ENCODE data around the gene RNF217. TPM values are rescaled to one million over a fixed set of nuclear protein-coding genes. Genes with fewer than 3 reads are reported as not detected.

The RNF217 gene
- total and polyA plus RNA-seq, 2 of the 8 experiments (the other 6 are each of a cell fraction or from before 2014, with no cell fraction given): 2.0 to 8.9 TPM

- no peak for DNase-seq (ENCODE audit: low read depth in 1 of 2, low spot score in 2 of 2)
- H3K4me2 ChIP-seq (ENCODE audit: insufficient read depth in 1 of 2, low read depth in 2 of 2, low read length in 2 of 2): no peak overlapping the region
- FAIRE-seq: no peak
- H2BK120ac ChIP-seq (replicated peaks; ENCODE audit: low read depth, low read length): no peak overlapping the region
- H4K8ac ChIP-seq (ENCODE audit: extremely low read depth, insufficient read depth, low read length): no peak overlapping the region
- H4K5ac ChIP-seq (ENCODE audit: insufficient read length, low read depth, low read length): no peak overlapping the region
- H3K4ac ChIP-seq (replicated peaks; ENCODE audit: insufficient read length, low read depth, low read length): no peak overlapping the region
- no peaks in the 10 kb centered on the region for H4K20me1 ChIP-seq (replicated peaks in 1 of 2; ENCODE audit: control insufficient read depth in 1 of 2, insufficient read depth in 2 of 2, low read length in 2 of 2)
- H2AFZ ChIP-seq (ENCODE audit: low read length): no peak overlapping the region
- no peaks in the 10 kb centered on the region for H3K23me2 ChIP-seq (ENCODE audit: low read depth, low read length)
- no peaks in the 10 kb centered on the region for H3K36me3 ChIP-seq (ENCODE audit: control insufficient read depth in 2 of 4, insufficient read depth in 4 of 4, low read length in 3 of 4)
- H2BK20ac ChIP-seq (ENCODE audit: low read length): no peak overlapping the region
- H3K18ac ChIP-seq (ENCODE audit: extremely low read depth, low read length): no peak overlapping the region
- H3K79me1 ChIP-seq (ENCODE audit: low read depth, low read length): no peaks in the 10 kb centered on the region
- no peaks in the 10 kb centered on the region for H3K9me3 ChIP-seq (ENCODE audit: insufficient read depth in 2 of 2, low read depth in 1 of 2, low read length in 1 of 2)
- TF ChIP-seq TCF12 (IDR thresholded peaks at IDR 0.05; ENCODE audit: low read depth, low read length): no peak
- no peak for TF ChIP-seq RAD21 (IDR thresholded peaks at IDR 0.05 in 1 of 2, conservative IDR thresholded peaks at IDR 0.05 in 1 of 2; ENCODE audit: low read depth in 2 of 2, low read length in 2 of 2)
- TF ChIP-seq YY1 (IDR thresholded peaks at IDR 0.05; ENCODE audit: low read depth, low read length): no peak
- TF ChIP-seq HDAC6 (IDR thresholded peaks at IDR 0.05; ENCODE audit: low read depth, low read length): no peak
- TF ChIP-seq KDM4A (IDR thresholded peaks at IDR 0.05; ENCODE audit: low read depth, low read length, severe bottlenecking): no peak
- TF ChIP-seq, protein P1, sequence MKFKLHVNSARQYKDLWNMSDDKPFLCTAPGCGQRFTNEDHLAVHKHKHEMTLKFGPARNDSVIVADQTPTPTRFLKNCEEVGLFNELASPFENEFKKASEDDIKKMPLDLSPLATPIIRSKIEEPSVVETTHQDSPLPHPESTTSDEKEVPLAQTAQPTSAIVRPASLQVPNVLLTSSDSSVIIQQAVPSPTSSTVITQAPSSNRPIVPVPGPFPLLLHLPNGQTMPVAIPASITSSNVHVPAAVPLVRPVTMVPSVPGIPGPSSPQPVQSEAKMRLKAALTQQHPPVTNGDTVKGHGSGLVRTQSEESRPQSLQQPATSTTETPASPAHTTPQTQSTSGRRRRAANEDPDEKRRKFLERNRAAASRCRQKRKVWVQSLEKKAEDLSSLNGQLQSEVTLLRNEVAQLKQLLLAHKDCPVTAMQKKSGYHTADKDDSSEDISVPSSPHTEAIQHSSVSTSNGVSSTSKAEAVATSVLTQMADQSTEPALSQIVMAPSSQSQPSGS (IDR thresholded peaks at IDR 0.05; ENCODE audit: low read length): no peak
- no peak for TF ChIP-seq CBX8 (IDR thresholded peaks at IDR 0.05; ENCODE audit: borderline replicate concordance, low read depth, low read length)
- TF ChIP-seq BACH1 (IDR thresholded peaks at IDR 0.05; ENCODE audit: low read length): no peak
- no peak for TF ChIP-seq BRCA1 (IDR thresholded peaks at IDR 0.05; ENCODE audit: low read depth, low read length)
- H3K4me3 ChIP-seq (ENCODE audit: extremely low read depth in 1 of 4, insufficient read depth in 2 of 4, low read depth in 3 of 4, low read length in 4 of 4): no peak overlapping the region
- no peak overlapping the region for H3K27ac ChIP-seq (ENCODE audit: low read depth, low read length)
- no peak overlapping the region for H3K23ac ChIP-seq (ENCODE audit: insufficient read length)
- H4K91ac ChIP-seq (replicated peaks; ENCODE audit: insufficient read length, low read length): no peak overlapping the region
- H3K14ac ChIP-seq (ENCODE audit: insufficient read length): no peak overlapping the region
- 94% methylated on average over 3 of the region's 3 CpGs; no CpG with 5 or more reads in 1 of the 2 experiments for WGBS, 2 experiments (ENCODE audit: extremely low coverage in 1 of 2, insufficient coverage in 1 of 2, insufficient read length in 1 of 2, insufficient replicate concordance in 2 of 2, low coverage in 1 of 2, low lambda C conversion rate in 2 of 2, missing lambda C conversion rate in 1 of 2)
- H3K4me1 ChIP-seq (replicated peaks in 1 of 4; ENCODE audit: control insufficient read depth in 3 of 4, insufficient read depth in 4 of 4, low read length in 3 of 4): peaks cover 0 to 5% (median 3%) of the 10 kb centered on the region in 4 experiments; a peak in 4 of 7 replicates
- H2BK12ac ChIP-seq (ENCODE audit: low read depth, low read length): no peak overlapping the region
- POLR2A ChIA-PET (ENCODE audit: partially characterized antibody): no interaction called here
- H3K56ac ChIP-seq (replicated peaks; ENCODE audit: insufficient read length, low read depth, low read length): no peak overlapping the region
- H2BK5ac ChIP-seq (ENCODE audit: low read depth, low read length): no peak overlapping the region
- no peak overlapping the region for H2BK15ac ChIP-seq (ENCODE audit: low read length)
- H3K27me3 ChIP-seq (replicated peaks in 1 of 4; ENCODE audit: control insufficient read depth in 3 of 4, extremely low read depth in 1 of 4, insufficient read depth in 3 of 4, low read length in 3 of 4): no peaks in the 10 kb centered on the region
- CTCF ChIA-PET (ENCODE audit: partially characterized antibody): interaction anchor here (1.4 to 1.8 kb wide), 2 partner anchors 9 to 40 kb away, joined by 5 read pairs; no protein-coding TSS in a partner anchor
- H3K9ac ChIP-seq (replicated peaks in 1 of 4; ENCODE audit: extremely low read depth in 1 of 4, low read depth in 3 of 4, low read length in 3 of 4): no peak overlapping the region
- H2AK5ac ChIP-seq (ENCODE audit: low read depth, low read length): no peak overlapping the region
- no peaks in the 10 kb centered on the region for H3K79me2 ChIP-seq (ENCODE audit: control insufficient read depth in 1 of 2, insufficient read depth in 2 of 2, low read length in 2 of 2)
Measured at GRCh38 chr6:125074120-125074519, 111.9 kb downstream of the RNF217 start.

Data from H1 (cell line).